GM19455 (cell line): Measurements from ENCODE around the gene SPATS2L.

Experiments used
- ATAC-seq: cut with Tn5 transposase; IDR thresholded peaks from one replicate; pipeline ENCODE4 v1.9.1; 2021; ENCODE audit not compliant: unreplicated experiment

Gene SPATS2L

DNA sequence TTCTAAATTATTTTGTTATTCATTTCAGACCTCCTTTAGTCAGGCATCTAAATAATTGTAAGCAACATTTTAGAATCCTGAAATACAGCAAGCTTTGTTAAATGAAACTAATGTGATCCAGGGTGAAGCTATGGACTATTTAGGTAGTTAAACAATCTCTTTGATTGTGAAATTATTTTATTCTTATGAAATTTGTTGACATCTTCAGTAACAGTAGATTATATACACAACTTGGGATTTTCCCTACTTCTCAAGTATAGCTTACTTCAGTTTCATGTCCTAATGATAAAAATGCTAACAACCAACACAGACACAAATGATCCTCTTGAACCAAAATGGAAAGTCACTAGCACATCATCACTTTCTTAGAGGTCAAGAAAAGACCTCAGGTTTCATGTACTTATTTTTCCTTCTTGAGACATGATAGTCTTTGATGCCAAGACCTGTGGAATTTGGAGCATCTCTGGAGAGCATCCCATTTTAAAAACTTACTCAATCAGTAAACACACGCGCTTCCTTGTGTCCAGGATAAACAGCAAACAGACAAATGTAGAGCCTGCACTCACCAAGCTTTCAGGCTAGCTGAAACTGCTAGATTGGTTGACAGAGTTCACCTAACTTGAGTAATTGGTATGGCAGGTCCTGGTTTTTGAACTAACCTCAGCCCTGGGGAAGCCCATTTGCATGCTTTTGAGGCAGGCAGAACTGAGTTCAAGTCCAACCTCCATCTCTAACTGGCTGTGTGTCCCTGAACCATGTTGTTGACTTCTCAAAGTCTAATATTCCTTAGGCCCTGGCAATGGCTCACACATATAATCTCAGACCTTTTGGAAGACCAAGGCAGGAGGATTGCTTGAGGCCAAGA lies 155.6 kb downstream of the SPATS2L start:
- ATAC-seq = no peak

DNA sequence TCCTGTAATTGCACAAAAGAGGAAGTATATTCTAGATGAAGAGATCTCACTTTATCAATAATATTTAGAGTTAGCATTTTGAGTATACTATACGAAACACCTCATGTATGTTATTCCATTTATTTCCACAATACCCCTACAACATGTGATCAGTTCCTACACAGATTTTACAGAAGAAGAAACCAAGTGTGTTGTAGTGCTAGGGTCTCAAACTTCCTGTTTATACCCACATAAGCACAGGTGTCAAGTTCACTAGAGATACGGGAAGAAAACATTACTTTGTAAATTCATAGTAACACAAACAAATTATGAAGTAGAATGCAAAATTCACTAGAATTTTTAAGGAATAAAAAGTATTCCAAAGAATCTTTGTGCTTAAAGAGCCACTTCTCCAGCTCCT lies 157.0 kb downstream of the SPATS2L start:
- ATAC-seq = no peak

DNA sequence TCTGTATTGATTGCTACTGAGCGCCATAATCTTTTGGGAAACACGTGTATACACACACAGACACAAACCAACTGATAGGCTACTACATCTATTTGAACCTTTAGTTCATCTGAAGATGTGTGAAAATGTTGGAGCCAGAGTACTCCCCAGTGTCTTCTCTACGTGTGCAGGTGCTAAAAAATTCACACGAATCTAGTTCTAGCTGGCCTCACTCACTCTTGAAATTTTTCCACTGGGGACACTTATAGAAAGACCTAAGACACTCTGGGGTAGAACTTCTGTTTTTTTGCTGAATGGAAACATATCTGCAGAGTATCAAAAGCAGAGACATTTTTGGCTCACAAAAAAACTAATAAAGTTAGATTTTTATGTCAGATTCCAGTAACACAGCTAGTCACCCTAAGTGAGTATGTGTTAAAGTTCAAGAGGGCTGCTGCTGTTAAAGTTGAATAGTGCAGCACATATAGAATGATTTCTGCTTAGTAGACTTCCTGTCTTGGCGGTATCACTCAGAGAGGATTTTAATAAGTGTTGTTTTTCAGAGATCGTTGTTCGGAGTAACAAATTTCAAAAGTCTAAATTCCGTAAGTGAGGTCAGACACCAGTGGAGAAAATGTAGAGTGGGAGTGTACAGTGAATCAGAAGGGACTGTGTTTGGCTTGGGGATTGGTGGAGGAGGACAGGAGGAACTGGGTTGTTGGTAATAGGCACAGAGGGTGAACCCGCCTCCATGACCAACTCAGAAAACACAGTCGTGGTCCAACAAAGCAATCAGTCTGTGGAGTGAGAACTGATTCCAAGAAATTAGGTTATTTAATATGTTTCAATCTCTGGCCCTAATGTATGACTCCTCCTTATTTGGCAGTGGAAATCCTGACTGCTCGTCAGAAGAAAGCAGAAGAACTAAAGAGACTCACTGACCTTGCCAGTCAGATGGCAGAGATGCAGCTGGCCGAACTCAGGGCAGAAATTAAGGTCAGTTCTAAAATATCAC lies 160.2 kb downstream of the SPATS2L start:
- ATAC-seq = no peak

DNA sequence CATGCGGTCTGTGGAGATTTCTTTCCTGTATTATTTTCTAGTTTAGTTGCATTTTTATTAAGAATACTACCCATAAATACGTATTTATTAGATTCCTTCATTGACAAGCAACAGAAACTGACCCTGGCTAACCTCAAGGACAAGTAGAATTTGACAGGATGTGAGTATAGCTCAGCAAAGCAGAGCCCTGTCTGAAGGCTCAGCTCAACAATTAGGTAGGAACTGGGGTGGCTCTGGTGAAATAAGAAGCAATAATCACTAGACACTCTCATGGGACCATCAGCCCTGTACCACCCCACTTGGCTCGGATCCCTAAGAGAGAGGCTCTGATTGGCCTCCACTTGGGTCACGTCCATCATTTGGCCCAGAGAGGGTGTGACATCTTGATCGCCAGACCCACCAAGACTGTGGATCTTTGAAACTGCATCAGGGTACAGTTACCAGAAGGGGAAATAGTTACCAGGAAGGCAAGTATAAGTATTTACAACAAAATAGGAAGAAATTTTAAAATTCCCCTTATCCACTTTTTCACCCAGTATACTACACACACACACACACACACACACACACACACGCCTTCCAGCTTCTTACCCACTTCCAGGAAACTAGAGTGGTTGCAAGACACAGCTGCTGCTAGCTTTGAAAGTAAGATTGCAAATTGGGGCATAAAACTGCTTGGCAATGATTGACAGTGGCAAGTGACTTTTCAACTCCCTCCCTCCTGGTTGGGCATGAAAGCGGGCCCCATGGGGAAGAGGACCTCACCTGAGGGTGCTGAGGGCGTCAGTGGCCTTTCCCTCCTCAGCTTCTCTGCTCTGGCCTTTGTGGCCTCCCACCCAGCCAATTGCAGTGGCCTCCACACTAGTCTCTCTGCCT lies 161.6 kb downstream of the SPATS2L start:
- ATAC-seq = no peak

DNA sequence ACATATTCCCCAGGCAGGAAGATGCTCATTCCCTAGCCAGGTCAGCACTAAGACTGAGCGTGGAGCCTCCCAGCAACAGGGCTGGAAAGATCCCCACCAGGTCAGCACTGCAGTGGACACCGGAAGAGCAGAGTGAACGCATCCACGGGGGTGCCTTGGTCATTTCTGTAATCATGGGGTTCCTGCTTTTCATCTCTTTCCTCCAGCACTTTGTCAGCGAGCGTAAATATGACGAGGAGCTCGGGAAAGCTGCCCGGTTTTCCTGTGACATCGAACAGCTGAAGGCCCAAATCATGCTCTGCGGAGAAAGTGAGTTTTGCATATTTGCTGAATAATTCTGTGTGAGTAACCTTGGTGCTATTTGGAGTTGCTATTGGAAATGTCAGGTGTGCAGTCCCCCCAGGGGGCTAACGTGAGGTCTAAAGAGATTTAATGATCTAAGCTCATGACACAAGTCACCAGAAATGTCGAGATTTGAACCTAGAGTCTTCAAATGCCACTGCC lies 163.3 kb downstream of the SPATS2L start:
- ATAC-seq = no peak

DNA sequence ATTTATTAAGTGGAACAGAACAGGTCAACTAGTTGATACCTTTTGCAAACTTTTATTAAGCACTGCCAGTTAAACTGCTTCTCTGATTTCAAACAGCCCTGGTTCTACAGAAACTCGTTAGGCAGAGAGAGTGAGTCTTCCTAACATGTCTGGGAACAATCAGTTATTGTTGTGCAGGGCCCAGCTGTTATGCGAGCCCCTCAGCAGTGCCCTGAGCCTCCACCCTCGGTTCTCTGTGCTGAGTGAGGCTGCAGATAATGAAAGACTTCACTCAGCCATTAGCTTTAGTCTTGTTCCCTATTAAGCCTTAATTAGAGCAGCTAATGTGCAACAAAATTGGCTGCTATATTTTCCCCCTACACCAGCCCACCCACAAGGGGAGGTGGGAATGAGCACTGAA lies 163.7 kb downstream of the SPATS2L start:
- no peak for ATAC-seq

DNA sequence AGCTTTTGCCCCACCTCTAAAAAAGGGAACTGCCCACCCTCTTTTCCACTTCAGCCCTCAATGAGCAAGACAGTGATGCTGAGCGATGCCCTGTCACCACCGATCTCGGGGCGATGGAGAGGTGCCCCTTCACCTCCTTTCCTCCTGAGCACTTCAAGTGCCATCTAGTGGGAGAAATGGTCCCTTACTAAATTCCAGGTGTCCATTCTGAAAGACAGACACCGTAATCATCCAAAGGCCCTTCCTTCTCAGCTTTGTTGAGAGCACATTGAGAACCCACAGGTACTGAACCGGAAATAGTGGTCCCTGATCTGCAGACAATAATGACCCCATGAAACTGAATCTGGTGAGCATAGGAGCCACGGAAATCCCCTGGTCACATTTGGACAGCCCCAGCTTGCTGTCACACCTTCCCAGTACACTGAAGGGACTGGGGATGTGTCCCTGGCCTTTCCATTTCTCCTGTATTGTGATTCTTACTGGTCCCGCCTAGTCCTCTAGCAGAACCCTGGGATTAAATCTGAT lies 164.9 kb downstream of the SPATS2L start:
- peak; percentile 85 for ATAC-seq

DNA sequence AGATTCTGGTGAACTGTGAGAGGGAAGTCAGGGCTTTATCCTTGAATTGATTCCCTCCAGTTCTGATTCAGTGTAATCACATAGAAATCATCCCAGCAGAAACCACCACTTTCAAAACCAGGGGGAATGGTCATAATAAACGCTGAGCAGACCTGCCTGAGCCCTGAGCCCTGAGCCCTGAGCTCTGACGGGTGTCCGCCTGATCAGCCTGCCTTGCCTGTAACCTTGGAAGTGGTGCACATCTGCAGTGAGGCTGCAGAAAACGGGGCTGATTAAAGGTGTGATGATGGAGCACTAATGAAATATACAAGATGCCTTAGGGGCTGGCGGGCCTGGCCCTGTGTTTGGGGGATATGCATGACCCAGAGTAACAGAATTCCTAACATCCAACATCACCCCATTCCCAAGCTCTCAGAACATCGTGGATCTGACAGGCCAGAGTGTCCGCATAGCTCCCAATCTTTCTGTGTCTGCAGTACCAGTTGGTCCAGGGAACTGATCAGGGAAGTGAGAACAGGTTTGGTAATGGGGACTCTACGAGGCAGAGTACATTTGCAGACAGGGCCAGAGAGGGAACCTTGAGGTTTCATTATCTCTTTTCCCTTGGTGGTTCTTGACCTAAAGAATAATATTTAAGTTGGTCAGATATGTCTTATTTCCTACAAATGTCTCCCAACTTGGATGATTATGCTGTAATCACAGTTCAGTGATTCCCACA lies 165.6 kb downstream of the SPATS2L start:
- ATAC-seq = peak; percentile 6

DNA sequence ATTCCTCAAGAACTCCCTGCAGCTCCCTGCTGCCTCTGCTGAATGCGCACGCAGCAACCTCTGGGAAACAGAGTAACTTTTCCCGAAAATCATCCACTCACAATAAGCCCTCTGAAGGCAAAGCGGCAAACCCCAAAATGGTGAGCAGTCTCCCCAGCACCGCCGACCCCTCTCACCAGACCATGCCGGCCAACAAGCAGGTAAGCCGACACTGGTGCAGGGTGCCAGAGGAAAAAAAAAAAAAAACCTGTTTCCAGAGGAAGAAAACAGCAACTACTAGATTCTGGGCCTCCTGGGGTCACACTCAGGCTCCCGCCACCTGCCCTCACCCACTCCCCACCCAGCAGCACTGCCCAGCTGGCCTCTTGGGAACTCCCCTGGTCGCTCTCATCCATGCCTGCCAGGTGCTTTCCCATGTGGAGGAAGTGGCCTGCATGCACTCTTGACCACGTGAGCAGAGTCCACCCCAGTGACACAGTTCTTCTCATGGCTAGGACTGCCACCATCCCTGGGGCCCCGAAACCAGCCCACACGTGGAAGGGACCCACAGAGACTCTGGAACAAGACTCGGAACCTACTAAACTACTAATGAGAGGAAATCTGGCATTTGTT lies 166.5 kb downstream of the SPATS2L start:
- no peak for ATAC-seq

DNA sequence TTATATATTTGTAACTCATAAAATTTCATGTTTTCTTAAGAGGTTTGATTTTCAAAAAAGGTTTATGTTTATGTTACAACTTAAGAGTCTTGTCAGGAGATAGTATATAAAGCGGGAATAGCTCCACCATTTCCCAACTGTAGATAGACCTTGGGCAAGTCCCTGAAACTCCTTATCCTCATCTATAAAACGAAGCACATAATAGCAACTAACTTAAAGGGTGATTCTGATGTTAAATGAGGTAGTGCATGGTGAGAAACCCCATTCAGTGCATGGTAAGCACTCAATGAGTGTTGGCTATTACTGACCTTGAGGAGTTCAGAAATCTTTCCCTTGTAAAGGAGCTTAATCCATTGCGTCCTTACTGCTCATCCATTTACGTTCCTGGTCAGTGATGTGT lies 169.3 kb downstream of the SPATS2L start:
- no peak for ATAC-seq

DNA sequence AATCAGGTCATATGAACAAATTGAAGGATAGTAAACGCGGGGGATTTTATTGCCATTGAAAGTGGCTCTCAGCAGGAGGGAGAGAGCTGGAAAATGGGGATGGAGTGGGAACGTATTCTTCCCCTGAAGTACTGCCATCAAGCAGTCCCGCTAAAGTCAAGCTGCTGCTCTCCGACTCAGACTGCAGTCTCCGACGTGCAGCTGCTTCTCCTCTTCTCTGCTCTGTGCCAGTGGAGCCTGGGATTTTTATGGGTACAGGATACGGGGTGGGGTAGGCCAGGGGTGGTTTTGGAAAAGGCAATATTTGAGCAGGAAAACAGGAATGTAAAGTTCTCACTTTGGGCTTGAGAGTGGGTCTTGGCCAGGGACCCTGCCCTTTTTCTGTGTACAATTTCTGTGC lies 170.3 kb downstream of the SPATS2L start:
- ATAC-seq = no peak

DNA sequence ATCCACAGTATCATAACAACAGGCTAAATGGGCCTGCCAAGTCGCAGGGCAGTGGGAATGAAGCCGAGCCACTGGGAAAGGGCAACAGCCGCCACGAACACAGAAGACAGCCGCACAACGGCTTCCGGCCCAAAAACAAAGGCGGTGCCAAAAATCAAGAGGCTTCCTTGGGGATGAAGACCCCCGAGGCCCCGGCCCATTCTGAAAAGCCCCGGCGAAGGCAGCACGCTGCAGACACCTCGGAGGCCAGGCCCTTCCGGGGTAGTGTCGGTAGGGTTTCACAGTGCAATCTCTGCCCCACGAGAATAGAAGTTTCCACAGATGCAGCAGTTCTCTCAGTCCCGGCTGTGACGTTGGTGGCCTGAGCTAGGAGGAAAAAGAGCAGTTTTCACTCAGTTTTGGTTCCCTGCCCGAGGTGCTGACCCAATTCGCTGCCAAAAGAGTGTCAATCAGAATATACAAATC lies 171.2 kb downstream of the SPATS2L start:
- no peak for ATAC-seq

DNA sequence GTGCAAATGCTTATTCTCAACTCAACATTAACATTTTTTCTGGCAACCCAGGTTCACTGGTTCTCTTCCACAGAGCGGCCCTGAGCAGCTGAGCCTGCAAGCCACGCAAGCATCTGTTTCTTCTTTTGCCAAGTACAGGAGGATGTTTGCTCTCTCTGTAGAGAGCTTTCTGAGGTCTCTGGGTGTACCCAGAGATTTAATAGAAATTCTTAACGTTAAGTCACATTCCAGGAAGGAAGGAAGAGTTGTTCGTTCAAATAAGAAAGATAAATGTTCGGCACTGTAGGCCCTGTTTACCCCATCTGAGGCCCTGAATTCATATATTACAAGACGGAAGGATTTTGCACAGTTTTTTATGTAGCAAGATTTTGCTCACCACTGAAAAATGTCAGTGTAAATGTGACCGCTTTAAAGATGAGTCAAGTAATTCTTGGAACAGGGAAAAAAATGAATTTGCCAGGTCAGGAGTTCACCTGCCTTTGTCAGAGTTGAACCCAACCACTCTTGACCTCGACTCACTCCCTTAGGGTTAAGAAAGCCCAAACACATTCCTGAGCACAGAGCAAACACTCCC lies 173.3 kb downstream of the SPATS2L start:
- ATAC-seq = no peak

DNA sequence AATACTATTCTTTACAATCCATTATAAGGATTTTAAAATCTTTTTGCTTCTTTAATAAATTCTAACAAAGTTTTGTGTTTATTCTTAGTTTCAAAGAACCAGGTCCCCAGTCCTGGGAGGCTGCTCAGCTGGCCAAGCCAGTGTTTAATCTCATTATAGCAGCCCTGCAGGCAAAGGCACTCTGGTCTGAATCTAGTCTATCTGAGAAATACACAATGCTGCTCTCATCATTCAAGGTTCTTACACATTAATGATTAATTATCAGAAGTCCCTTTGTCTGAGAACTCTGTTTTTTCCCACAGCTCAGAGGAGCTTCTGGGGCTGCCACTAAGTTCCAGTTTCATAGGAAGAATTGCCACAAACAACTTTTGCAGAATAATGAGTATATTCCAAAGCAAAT lies 175.7 kb downstream of the SPATS2L start:
- ATAC-seq = no peak

DNA sequence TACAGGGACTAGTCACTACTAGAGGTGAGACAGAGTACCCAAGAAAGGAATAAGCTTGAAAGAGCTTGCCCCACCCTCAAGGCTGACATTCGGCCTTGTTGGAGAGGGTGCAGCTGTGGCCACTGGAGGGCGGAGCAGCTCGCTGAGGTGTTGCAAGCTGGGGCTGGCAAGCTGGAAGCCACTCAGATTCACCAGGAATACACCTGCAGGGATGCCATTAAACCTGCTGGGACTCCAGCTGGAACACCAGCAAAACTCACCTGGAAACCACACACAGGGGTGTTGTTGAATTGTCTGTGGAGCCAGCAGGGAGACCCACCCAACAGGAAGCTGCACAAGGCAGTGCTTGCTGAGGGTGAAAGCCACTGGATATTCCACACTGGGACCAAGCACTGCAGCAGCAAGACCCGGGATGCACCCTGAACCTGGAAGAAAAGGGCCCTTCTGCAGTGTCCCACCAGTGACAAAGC lies 177.3 kb downstream of the SPATS2L start:
- ATAC-seq = peak; percentile 63

DNA sequence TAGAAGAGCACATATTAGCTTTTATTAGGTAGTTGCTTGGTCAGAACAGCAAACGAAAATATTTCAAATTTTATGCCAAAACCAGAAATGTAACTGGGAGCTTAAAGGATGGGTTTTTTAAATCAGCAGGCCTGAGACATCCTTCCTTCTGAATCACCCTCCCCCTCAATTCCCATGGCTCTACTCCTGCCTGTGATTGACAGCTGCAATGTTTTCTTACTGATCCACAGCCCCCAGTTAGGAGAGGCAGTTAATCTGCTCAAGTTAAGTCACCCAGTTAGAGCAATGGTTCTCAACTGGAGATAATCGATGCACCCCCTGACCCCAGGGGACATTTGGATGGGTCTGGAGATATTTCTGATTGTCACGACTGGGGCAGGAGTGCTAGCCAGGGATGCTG lies 178.4 kb downstream of the SPATS2L start:
- ATAC-seq = no peak

DNA sequence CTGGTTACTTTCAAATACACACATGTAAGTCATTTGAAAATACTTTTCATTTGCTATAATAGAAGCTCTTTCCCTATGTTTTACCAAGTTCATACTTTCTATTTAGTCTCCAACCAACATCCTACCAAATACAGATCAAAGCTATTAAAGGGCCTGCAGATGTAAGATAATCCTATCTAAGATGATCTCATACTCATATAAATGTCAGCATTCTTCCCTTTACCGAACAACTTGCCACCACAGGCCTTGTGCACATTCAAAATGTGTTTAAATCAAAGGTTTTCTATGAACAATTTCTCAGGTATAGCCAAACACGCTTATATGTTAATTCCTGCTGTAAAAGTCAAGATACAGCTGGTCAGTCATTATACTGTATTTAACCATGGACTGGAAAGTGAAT lies 180.0 kb downstream of the SPATS2L start:
- ATAC-seq = no peak

DNA sequence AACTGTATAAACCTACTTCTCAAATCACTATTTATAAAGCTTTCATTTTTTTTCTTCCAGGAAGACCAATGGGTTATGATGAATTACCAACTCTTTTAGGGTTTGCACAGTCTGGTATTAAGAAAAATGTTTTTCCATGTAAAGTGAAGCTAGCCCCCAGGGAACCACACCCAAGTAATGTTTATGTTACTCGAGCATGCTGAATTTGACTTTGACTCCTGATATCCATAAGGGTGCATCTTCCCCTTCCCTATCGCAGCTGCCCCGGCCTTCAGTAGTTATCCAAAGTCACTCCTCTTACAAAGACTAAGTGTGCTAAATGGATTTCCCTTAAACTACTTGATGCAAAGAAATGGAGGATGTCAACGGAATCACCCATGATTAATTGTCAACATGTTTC lies 181.7 kb downstream of the SPATS2L start:
- ATAC-seq = no peak

DNA sequence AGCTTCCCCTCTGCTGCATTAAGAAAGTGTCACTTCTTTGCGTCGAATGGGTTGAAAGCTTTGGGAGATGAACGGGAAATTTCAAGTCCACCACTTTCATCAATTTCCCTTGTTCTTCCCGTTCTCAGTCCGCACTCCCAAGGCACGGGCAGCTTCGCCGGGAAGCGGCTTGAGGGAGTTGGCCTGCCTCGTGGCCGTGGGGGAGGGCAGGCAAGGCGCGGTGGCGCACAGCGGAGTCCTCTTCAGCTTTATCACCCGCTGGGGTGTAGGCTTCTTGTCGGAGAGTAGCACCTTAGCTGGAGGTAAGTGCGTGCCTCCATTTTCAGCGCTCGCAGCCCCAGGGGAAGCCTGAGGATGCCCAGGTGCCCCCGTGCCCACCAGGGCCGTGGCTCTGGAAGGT lies 183.5 kb downstream of the SPATS2L start:
- ATAC-seq = no peak
